COLO668 (cell line): ENCODE measurements around the gene SP6.

Experiments used
- DNase-seq: peaks from one replicate; lab custom pipeline; 2025; ENCODE audit not compliant: unreplicated experiment; lab: John Stamatoyannopoulos, UW

The SP6 gene

DNA sequence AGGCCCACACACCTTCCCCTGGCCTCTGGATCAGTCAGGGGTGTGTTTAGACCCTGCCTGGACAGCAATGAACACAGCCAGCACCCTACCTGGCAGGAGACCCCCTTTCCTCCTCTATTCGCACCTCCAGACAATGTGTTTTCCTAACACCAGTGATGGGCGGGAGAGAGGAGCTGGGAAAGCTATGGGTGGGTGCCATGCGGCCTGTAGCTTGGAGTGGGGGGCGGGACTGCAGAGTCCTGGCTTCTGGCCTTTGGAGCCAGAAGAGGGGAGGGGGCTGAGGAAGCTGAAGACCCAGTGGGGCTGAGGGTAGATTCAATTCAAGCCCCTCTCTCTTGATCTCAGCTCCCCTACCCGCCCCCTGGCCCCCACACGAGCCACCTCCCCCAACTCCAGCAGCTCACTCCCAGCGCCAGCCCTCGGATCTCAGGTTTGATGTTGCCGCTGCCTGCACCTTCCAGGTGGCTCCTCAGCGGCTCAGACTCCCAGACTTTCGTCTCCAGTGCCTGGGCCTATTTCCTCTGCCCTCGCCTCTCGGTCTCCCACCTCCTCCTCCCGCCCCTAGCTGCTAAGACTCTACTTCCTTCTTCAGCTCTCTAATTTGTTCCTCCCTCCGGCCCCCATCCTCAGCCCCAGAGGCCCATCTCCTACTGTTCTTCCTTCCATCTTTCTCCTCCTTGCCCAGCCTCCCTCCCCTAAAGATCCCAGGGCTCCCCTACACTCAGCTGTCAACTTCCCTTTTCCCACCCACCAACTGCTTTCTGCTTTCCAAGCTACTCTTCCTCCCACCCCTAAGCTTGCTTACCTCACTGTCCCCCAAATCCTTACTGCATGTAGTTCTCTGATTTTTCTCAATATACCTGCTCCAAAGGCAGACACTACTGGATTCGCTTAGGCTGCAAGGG, 6.8 kb upstream of the SP6 start:
- DNase-seq: no peak

- no peak for DNase-seq
These were observed 5.9 kb upstream of the SP6 start for GRCh38 chr17:47856830-47857229.

GRCh38 chr17:47855737-47856136, 4.8 kb upstream of the SP6 start:
- no peak for DNase-seq

- no peak for DNase-seq
These were observed 2.7 kb upstream of the SP6 start for GRCh38 chr17:47853616-47854015.

DNA sequence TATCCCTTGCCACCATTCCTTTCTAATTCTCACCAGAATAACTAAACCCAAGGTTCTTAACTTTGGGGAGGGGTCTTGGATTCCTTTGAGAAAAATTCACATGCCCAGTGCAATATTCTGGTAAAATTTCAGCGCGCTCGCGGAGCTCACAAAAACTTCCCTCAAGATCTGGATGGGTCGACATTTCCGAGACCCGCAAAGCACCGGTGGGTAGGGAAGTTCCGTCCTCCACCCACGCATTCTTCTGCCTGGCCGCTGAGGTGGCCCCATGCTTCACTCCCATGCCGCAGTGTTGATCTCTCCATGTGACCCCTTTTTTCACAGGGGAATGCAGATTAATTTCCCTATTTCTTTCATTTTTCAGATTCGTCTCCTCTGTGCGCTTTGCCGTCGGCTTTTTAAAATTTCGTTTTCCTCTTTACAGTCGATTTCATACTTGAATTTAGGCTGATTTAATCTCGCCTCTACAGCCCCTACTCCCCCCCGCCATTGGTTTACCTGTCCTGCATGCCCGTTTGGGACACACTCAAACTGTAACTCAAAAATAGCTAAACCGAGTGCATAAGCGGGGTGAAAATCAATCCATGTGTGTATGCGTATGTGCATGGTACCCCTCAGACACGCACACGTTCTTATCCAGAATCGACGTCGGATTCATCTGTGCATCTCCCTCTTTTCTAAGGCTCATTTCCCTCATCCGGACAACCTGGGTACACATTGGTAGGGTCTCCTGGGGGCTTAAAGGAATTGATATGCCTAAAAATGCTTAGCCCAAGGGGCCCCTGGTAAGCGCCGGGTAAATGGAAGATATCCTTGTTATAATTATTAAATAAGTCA, 1.4 kb upstream of the SP6 start:
- no peak for DNase-seq

- no peak for DNase-seq
These were observed 775 bp upstream of the SP6 start for GRCh38 chr17:47851764-47852112.

DNA sequence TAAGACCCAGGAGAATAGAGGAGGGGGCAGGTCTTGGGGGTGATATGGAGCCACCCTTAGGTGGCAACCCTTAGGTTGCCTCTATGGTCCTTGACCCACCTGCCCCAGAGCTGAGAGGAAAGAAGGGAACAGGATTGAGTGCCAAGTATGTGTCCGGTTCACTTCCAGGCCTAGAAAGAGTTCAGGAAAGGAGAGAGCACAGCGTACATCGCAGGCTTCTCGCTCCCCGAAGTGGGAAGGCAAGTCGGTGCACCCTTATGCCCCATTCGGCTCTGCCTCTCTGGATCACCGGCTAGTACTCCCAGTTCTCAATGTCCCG, 631 bp downstream of the SP6 start:
- no peak for DNase-seq

- no peak for DNase-seq
These were observed 2.8 kb downstream of the SP6 start for GRCh38 chr17:47848198-47848513.

DNA sequence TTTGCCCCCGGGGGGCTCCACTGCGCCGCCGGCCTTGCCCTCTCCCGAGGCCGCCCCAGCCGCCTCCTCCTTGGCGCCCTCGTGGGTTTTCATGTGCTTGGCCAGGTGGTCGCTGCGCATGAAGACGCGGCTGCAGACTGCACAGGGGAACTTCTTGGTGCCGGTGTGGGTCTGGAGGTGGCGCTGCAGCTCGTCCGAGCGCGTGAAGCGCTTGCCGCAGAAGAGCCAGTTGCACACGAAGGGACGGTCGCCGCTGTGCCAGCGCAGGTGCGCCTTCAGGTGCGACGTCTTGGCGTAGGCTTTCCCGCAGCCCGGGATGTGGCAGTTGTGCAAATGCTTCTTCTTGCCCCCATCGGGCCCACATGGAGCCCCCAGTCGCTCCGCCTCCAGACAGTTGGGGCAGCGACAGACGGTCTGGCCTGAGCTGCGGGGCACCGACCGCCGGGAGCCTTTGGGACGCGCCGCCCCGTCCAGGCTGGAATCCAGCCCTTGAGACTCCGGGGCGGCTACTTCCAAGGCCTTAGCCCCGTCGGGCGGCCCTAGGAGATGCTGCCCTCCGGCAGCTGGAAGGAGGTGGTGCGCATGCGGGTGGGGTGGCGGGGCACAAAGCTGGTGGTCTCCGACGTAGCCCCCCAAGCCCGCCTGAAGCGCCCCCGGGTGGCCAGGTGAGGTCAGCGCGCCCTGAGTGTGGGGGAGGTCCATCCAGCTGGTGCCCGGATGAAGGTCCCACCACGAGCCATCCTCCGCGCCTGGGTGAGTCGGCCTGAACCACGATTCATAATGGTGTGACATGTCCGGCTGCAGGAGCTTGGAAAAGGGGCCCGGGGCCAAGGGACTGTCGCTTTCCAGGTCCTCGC, 3.4 kb downstream of the SP6 start:
- DNase-seq: no peak

- no peak for DNase-seq
These were observed 4.1 kb downstream of the SP6 start for GRCh38 chr17:47846716-47847340.

DNA sequence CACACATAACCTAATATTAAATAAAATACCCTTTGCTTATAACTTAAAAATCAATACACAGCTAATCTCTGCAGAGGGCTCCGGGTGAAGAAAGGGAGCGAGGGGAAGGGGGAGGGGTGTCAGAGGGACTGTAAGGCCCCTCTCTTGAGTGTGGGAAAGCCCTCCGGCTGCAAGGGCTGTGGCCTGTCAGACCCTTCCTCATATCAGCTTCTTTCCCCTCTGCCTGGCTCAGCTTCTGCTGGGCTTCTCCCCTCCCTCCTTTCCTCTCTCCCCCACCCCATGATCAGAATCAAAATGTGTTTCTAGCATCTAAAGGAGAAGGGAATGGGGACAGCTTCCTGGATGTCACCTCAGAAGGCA, 5.3 kb downstream of the SP6 start:
- no peak for DNase-seq

DNA sequence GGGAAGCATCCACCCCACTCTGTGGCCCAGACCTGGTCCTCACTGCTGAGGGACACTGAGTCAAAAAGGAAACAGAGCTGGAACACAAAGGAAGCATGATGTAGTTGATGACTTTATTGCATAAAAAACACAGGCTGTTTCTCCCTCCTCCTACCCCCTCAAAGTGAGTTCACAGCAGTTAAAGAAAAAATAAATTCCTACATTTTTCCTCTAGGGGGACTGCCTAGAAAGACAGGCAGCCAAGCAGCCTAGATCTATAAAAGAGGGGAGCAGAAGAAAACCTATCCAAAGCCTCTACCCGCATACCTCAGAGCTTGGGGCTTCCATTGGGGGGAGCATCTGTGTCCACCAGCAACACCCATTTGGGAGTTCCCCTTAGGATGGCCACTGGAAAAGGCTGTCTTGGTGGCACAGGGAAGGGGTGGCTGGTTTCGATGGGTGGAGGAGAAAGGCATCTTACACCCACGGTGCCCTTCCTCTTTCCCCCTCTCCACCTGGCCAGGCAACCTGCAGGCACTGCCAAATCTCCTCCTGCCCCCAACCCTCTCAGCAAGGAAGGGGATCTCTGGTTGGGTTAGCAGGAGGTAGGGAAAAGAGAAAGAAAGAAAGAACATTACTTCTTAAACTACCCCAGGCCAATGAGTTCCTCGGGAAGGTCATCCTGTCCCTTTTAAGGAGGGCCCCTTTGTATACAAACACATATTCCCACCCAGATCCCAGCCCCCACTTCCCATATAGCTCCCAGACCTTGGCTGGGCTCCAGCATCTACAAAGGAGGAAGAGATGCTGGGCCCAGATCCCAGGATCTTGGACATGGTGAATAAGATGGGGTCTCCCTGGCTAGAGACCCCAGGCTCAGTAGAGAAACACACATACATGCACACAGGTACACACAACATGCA, 5.9 kb downstream of the SP6 start:
- DNase-seq: no peak

DNA sequence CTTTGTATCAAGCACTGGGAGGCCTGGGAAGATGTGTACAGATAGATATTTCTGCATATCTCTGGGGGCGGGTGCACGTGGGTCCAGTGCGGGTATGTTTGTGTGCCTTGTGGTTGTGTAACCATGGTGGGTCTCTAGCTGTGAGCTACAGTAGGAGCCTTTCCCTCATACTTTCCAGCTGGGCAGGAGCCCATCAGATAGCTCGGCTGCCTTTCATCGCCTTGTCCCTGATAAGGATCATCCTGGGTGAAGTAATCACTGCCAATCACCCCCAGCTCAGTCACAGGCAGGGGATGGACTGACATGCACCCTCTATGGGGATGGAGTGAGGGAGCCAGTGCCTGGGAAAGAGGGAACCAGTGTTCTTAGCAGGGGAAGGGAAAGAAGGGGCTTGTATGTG, 6.7 kb downstream of the SP6 start:
- no peak for DNase-seq

DNA sequence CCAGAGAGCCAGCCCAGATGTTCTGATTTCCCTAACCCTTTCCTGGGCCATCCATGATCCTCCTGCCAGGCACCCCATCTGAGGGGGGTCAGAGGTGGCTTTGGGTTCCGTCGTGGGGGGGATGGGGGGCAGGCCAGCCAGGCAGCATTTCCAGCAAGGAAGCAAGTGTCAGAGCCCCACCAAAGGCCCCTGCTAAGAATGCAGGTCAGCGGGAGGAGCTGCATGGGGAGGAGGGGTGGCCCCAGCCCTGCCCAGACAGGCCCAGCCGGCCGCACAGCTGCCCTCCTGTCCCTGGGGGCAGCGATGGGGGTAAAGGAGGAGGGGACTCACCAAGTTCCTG, 7.6 kb downstream of the SP6 start:
- DNase-seq: peak; percentile 16

- no peak for DNase-seq
These were observed 9.3 kb downstream of the SP6 start for GRCh38 chr17:47841488-47842291.

- DNase-seq: peak; percentile 77
These were observed 10.0 kb downstream of the SP6 start, which contains the start of gene SCRN2 for GRCh38 chr17:47840742-47841487. Gene SCRN2, minus strand, starts transcription at chr17:47841273. Its CDS starts 430 bp downstream, at chr17:47840843.

- DNase-seq: no peak
These were observed 10.8 kb downstream of the SP6 start for GRCh38 chr17:47840001-47840741.

- DNase-seq: no peak
These were observed 11.9 kb downstream of the SP6 start for GRCh38 chr17:47839071-47839470.
